Measurements from ENCODE around the gene EXD3.

The EXD3 gene

GRCh38 chr9:137297966-137298365 lies 125.0 kb downstream of the EXD3 start:
- DNase-seq (ENCODE audit: low read depth in 2 of 2, low spot score in 1 of 2) = no peak

- DNase-seq (ENCODE audit: low read depth in 2 of 2, low spot score in 1 of 2) = no peak
Observed at GRCh38 chr9:137296670-137297664, 126.0 kb downstream of the EXD3 start.

- DNase-seq (ENCODE audit: low read depth in 2 of 2, low spot score in 1 of 2) = no peak
Observed at GRCh38 chr9:137295849-137296669, 126.9 kb downstream of the EXD3 start.

GRCh38 chr9:137295238-137295811 lies 127.6 kb downstream of the EXD3 start:
- DNase-seq (ENCODE audit: low read depth in 2 of 2, low spot score in 1 of 2) = no peak

GRCh38 chr9:137294681-137295237 lies 128.2 kb downstream of the EXD3 start:
- no peak for DNase-seq (ENCODE audit: low read depth in 2 of 2, low spot score in 1 of 2)

GRCh38 chr9:137294091-137294680 lies 128.8 kb downstream of the EXD3 start:
- no peak for DNase-seq (ENCODE audit: low read depth in 2 of 2, low spot score in 1 of 2)

- DNase-seq (ENCODE audit: low read depth in 2 of 2, low spot score in 1 of 2) = no peak
Observed at GRCh38 chr9:137293482-137294090, 129.4 kb downstream of the EXD3 start.

GRCh38 chr9:137293094-137293481 lies 129.9 kb downstream of the EXD3 start:
- DNase-seq (ENCODE audit: low read depth in 2 of 2, low spot score in 1 of 2) = no peak

GRCh38 chr9:137286975-137287383 lies 136.0 kb downstream of the EXD3 start:
- no peak for DNase-seq (ENCODE audit: low read depth in 2 of 2, low spot score in 1 of 2)

GRCh38 chr9:137281345-137282116 lies 141.4 kb downstream of the EXD3 start:
- no peak for DNase-seq (ENCODE audit: low read depth in 2 of 2, low spot score in 1 of 2)

GRCh38 chr9:137280474-137281344 lies 142.3 kb downstream of the EXD3 start:
- no peak for DNase-seq (ENCODE audit: low read depth in 2 of 2, low spot score in 1 of 2)

GRCh38 chr9:137279741-137280473 lies 143.1 kb downstream of the EXD3 start:
- DNase-seq (ENCODE audit: low read depth in 2 of 2, low spot score in 1 of 2) = no peak

GRCh38 chr9:137278721-137279711 lies 143.9 kb downstream of the EXD3 start:
- DNase-seq (ENCODE audit: low read depth in 2 of 2, low spot score in 1 of 2) = no peak

- DNase-seq (ENCODE audit: low read depth in 2 of 2, low spot score in 1 of 2) = no peak
Observed at GRCh38 chr9:137278061-137278701, 144.8 kb downstream of the EXD3 start.

- no peak for DNase-seq (ENCODE audit: low read depth in 2 of 2, low spot score in 1 of 2)
Observed at GRCh38 chr9:137277329-137278041, 145.5 kb downstream of the EXD3 start, which contains the start of gene TOR4A. Gene TOR4A (plus strand): TSS chr9:137277726. CDS start chr9:137278690, 964 bp downstream.
